Suprapubic skin (tissue), 4 donors: ENCODE results near the gene CLCF1. TPM values are rescaled to one million over a fixed set of nuclear protein-coding genes. Genes with fewer than 3 reads are reported as not detected.

Experiments used
- DNase-seq, 2 donors: peaks; one replicate each; pipeline ENCODE4 v3.0.0-alpha.2; 2019; ENCODE audit warnings: low spot score in 2 of 2
- H3K27ac ChIP-seq: fragments of 200-600 bp; sonication (generic); one replicate; pipeline ENCODE4 v1.5.1; 2019
- H3K27me3 ChIP-seq: fragments of 200-600 bp; sonication (generic); one replicate; pipeline ENCODE4 v1.5.1; 2019
- H3K36me3 ChIP-seq: fragments of 200-600 bp; sonication (generic); one replicate; pipeline ENCODE4 v1.5.1; 2019
- H3K4me1 ChIP-seq: fragments of 200-600 bp; sonication (generic); one replicate; pipeline ENCODE4 v1.5.1; 2019
- H3K4me3 ChIP-seq: fragments of 200-600 bp; sonication (generic); one replicate; pipeline ENCODE4 v1.5.1; 2019; ENCODE audit warnings: mild to moderate bottlenecking
- H3K9me3 ChIP-seq: fragments of 200-600 bp; sonication (generic); one replicate; pipeline ENCODE4 v1.5.1; 2019
- EP300 ChIP-seq: sonication (generic); formaldehyde crosslinking; IDR thresholded peaks from one replicate; pipeline ENCODE4 v1.6.1; 2017; ENCODE audit warnings: antibody characterized with exemption
- POLR2A ChIP-seq, 2 donors: fragments of 450-650 bp; IDR thresholded peaks; one replicate each; pipeline ENCODE4 v1.6.1; 2017; ENCODE audit warnings: antibody characterized with exemption in 2 of 2, mild to moderate bottlenecking in 2 of 2, moderate library complexity in 2 of 2
- POLR2AphosphoS5 ChIP-seq, 3 donors: sonication (generic); formaldehyde crosslinking; IDR thresholded peaks; one replicate each; pipeline ENCODE4 v1.6.1; 2017; ENCODE audit warnings: antibody characterized with exemption in 3 of 3
- WGBS: methylation state at CpG from one replicate; pipeline ENCODE4 v1.1.5; 2018; 5-methylcytosine and 5-hydroxymethylcytosine counted together
- total RNA-seq, 4 donors: library from RNA; depleted of rRNA; stranded (reverse); fragments of >200 nt; gene quantifications; one replicate each; pipeline ENCODE4 v1.1.0, GENCODE V29; 2016
- TF ChIP-seq, protein P1 (sequence below), 2 donors: fragments of 200-600 bp in 1 of 2; fragments of 450-650 bp in 1 of 2; sonication (generic) in 1 of 2; IDR thresholded peaks; one replicate each; pipeline ENCODE4 v1.5.1; 2016 to 2019; ENCODE audit warnings: antibody characterized with exemption in 2 of 2, mild to moderate bottlenecking in 1 of 2, moderate library complexity in 1 of 2

Gene CLCF1
- total RNA-seq, 4 donors from 2014 or later: 2.7 to 5.5 (median 4.0) TPM

DNA sequence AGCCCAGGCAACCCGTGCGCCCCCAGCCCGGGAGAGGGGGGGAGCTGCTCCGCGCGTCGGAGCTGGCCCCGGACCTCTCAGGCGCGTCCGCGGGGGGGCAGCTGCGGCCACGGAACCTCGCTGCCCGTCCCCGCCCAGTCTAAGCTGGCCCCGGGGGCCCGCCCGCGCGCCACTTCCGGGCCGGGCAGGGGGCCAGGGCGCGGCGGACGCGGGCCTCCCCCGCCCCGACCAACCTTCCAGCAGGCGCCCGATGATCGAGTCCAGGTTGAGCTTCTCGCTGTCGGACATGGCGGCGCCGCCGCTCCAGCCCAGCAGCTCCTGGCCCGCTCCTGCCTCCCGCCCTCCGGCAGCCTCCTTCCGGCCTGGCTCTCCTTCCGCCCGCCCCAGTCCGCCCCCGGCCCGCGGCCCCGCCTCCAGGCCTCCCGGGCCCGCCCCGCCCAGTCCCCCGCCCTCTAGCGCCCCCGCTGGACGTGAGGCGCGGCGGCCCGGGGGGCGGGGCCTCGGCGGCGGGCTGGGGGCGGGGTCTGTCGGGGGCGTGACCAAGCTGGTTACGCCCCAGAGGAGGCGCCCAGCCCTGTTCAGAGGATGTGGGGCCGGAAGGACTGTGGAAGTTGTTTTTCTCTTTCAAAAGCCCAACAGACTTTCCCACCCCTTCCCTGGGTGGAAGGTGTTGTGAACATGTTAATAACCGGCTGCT lies 28.2 kb upstream of the CLCF1 start, which contains the start of gene PPP1CA:
TSS of gene PPP1CA (minus strand) at position 364 of the 697 bp plus-strand sequence. CDS start at position 288, 76 bp downstream.
- peaks cover 32% of the 10 kb centered on the region for H3K36me3 ChIP-seq
- peak within 1 kb of the TSS; percentile 96 for H3K27ac ChIP-seq
- H3K4me1 ChIP-seq: peaks cover 41% of the 10 kb centered on the region
- TF ChIP-seq POLR2AphosphoS5 (IDR thresholded peaks at IDR 0.05): no peak
- TF ChIP-seq, protein P1, sequence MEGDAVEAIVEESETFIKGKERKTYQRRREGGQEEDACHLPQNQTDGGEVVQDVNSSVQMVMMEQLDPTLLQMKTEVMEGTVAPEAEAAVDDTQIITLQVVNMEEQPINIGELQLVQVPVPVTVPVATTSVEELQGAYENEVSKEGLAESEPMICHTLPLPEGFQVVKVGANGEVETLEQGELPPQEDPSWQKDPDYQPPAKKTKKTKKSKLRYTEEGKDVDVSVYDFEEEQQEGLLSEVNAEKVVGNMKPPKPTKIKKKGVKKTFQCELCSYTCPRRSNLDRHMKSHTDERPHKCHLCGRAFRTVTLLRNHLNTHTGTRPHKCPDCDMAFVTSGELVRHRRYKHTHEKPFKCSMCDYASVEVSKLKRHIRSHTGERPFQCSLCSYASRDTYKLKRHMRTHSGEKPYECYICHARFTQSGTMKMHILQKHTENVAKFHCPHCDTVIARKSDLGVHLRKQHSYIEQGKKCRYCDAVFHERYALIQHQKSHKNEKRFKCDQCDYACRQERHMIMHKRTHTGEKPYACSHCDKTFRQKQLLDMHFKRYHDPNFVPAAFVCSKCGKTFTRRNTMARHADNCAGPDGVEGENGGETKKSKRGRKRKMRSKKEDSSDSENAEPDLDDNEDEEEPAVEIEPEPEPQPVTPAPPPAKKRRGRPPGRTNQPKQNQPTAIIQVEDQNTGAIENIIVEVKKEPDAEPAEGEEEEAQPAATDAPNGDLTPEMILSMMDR (IDR thresholded peaks at IDR 0.05): peak in 1 of 2 donors; percentile 73
- no peak for TF ChIP-seq EP300
- TF ChIP-seq POLR2A (IDR thresholded peaks at IDR 0.05): peak in 1 of 2 donors; percentile 30
- DNase-seq: peak; percentile 92 to 93
- H3K4me3 ChIP-seq: peak within 1 kb of the TSS; percentile 90
- H3K9me3 ChIP-seq: no peaks in the 10 kb centered on the region
- WGBS: no CpG with 5 or more reads among the region's 73 CpGs
- no peaks in the 10 kb centered on the region for H3K27me3 ChIP-seq

DNA sequence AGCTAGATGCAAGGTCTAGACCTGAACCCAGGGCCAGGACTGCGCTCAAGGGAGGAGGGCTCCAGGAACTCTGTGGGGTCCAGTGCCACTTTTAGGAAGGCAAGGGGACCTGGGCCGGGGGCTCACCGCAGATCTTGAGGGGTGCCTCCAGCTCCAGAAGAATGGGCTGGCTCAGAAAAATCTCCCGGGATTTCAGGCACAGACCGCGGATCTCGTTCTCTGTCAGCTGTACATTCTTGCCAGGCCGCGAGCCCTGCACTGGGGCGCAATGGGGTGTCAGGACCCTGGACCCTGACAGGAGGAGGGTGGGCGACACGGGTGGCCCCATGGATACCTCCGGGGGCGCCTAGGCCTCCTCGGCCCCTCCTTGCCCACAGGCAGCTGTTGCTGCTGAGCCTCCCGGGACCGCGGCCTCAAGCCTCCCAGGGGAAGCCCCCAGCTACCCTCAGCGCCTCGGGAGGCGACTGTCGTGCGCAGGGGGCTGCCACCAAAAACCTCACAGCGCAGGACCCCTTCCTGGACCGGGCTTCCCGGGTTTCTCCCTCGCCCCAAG lies 27.6 kb upstream of the CLCF1 start:
- Histone ChIP-seq H3K36me3 (peaks cover 37% of the 10 kb centered on the region), H3K4me3 (peak overlapping the region; percentile 90), H3K27ac (peak overlapping the region; percentile 96), H3K9me3 (no peaks in the 10 kb centered on the region), H3K27me3 (no peaks in the 10 kb centered on the region), H3K4me1 (peaks cover 41% of the 10 kb centered on the region)
- DNase-seq: no peak
- TF ChIP-seq, protein P1 (IDR thresholded peaks at IDR 0.05): no peak
- TF ChIP-seq POLR2A (IDR thresholded peaks at IDR 0.05) (no peak), EP300 (no peak), POLR2AphosphoS5 (IDR thresholded peaks at IDR 0.05) (no peak)
- WGBS: 17% methylated on average over 1 of the region's 27 CpGs

DNA sequence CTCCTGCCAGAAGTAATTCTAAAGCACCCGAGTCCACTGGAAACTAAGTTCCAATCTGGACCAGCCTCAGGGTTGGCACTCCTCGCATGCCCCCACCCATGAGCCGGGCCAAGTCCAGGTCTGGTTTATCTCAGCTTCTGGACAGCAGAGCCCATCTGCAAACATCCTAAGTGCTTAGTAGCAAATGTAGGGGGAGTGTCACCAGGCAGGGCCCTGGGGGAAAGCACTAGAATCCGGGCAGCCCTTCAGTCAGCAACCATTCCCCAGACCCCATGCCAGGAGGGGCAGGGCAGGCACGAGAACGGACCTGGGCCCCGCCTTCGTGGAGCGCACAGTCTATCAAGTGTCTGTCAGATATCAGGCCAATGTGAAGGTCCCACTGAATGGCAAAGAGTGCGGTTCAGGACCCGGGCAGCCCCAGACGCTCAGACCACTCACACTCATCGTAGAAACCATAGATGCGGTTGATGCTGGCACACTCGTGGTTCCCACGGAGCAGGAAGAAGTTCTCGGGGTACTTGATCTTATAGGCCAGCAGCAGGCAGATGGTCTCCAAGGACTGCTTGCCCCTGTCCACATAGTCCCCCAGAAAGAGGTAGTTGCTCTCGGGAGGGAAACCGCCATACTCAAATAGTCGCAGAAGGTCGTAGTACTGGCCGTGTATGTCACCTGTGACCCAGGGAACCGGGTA lies 27.0 kb upstream of the CLCF1 start:
- no peak for DNase-seq
- no peaks in the 10 kb centered on the region for H3K27me3 ChIP-seq
- no peaks in the 10 kb centered on the region for H3K9me3 ChIP-seq
- peaks cover 41% of the 10 kb centered on the region for H3K4me1 ChIP-seq
- H3K36me3 ChIP-seq: peaks cover 43% of the 10 kb centered on the region
- TF ChIP-seq POLR2A (IDR thresholded peaks at IDR 0.05) (no peak), EP300 (no peak), POLR2AphosphoS5 (IDR thresholded peaks at IDR 0.05) (no peak)
- TF ChIP-seq, protein P1 (IDR thresholded peaks at IDR 0.05): no peak
- peak overlapping the region; percentile 90 for H3K4me3 ChIP-seq
- WGBS: 20% methylated on average over 13 of the region's 23 CpGs
- peak overlapping the region; percentile 96 for H3K27ac ChIP-seq

DNA sequence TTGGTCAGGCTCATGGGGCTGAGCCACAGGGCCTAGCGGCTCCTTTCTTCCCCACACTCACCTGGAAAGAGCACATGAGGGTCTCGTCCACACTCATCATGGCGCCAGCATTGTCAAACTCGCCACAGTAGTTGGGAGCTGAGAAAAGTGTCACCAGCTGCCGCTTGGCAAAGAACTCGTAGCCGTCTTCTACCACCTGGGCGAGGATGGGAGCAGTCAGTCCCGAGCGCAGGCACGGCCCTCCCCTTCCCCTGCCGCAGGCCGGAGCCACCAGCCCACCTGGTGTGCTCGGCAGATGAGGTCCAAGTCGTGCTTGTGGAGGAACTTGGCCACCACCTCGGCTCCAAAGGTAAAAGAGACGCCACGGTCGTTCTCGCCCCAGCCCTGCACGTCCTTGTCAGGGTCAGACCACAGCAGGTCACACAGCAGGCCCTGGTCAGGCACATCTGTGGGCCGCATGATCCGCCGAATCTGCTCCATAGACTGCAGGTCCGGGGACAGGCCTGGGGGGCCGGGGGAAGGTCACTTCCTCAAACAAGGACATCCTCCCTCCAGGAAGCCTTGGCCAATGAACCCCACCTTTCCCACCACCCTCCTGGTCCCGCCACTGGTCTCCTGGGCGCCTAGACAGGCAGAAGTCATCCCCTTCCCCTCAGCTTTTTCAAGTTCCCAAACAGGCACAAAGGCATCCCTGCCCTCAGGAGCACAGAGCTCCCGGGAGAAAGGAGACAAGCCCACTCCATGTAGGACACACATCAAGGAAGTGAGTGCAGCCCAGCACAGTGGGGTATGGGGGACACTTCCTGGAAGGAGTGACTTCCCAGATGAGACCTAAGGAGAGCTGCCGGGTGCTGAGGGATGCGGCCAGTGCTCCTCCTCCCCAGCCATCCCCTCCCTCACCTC lies 25.5 kb upstream of the CLCF1 start:
- H3K4me1 ChIP-seq: peaks cover 41% of the 10 kb centered on the region
- H3K4me3 ChIP-seq: no peak overlapping the region
- no peaks in the 10 kb centered on the region for H3K9me3 ChIP-seq
- H3K36me3 ChIP-seq: peaks cover 44% of the 10 kb centered on the region
- H3K27me3 ChIP-seq: no peaks in the 10 kb centered on the region
- H3K27ac ChIP-seq: no peak overlapping the region
- TF ChIP-seq, protein P1 (IDR thresholded peaks at IDR 0.05): no peak
- no peak for TF ChIP-seq POLR2A (IDR thresholded peaks at IDR 0.05)
- TF ChIP-seq POLR2AphosphoS5 (IDR thresholded peaks at IDR 0.05): no peak
- TF ChIP-seq EP300: no peak
- 87% methylated on average over 6 of the region's 31 CpGs for WGBS
- no peak for DNase-seq
